MM.1S (cell line): ENCODE measurements around the gene HMX1.

ENCODE experiments used
- DNase-seq: peaks from one replicate; pipeline ENCODE4 v3.0.0-alpha.2; 2015
- H2AFZ ChIP-seq: fragments of 300-600 bp; sonication (generic); 2 replicates; pipeline ENCODE4 v1.6.0; 2016; ENCODE audit warnings: antibody characterized with exemption, low read length
- H3F3A ChIP-seq: fragments of 300-600 bp; sonication (generic); 2 replicates; pipeline ENCODE4 v1.6.1; 2016; ENCODE audit warnings: mild to moderate bottlenecking, antibody characterized with exemption, low read length, moderate library complexity, mixed read lengths; ENCODE audit not compliant: insufficient read depth
- H3K27ac ChIP-seq: fragments of 300-600 bp; sonication (generic); 2 replicates; pipeline ENCODE4 v1.5.1; 2016; ENCODE audit warnings: mild to moderate bottlenecking, low read length
- H3K27me3 ChIP-seq: fragments of 300-600 bp; sonication (generic); replicated peaks from 2 replicates; pipeline ENCODE4 v1.6.0; 2016; ENCODE audit warnings: low read length; ENCODE audit not compliant: insufficient read depth
- H3K36me3 ChIP-seq: fragments of 300-600 bp; sonication (generic); replicated peaks from 2 replicates; pipeline ENCODE4 v1.6.1; 2016; ENCODE audit warnings: mild to moderate bottlenecking, low read length, mixed read lengths; ENCODE audit not compliant: insufficient read depth
- H3K4me1 ChIP-seq: fragments of 300-600 bp; sonication (generic); 2 replicates; pipeline ENCODE4 v1.6.1; 2016; ENCODE audit warnings: low read length, mixed read lengths
- H3K4me2 ChIP-seq: fragments of 300-600 bp; sonication (generic); 2 replicates; pipeline ENCODE4 v1.6.0; 2016; ENCODE audit warnings: low read depth, low read length
- H3K4me3 ChIP-seq: fragments of 300-600 bp; sonication (generic); 2 replicates; pipeline ENCODE4 v1.5.1; 2016; ENCODE audit warnings: low read length, mixed read lengths
- H3K79me2 ChIP-seq: fragments of 300-600 bp; sonication (generic); 2 replicates; pipeline ENCODE4 v1.6.1; 2016; ENCODE audit warnings: mixed run types, low read length, mixed read lengths
- H3K9ac ChIP-seq: fragments of 300-600 bp; sonication (generic); 2 replicates; pipeline ENCODE4 v1.6.1; 2016; ENCODE audit warnings: low read length, mixed read lengths
- H3K9me2 ChIP-seq: fragments of 300-600 bp; sonication (generic); replicated peaks from 2 replicates; pipeline ENCODE4 v1.6.1; 2016; ENCODE audit warnings: mild to moderate bottlenecking, low read length, mixed read lengths; ENCODE audit not compliant: insufficient read depth
- H3K9me3 ChIP-seq: fragments of 300-600 bp; sonication (generic); replicated peaks from 2 replicates; pipeline ENCODE4 v1.6.1; 2016; ENCODE audit warnings: mild to moderate bottlenecking, low read length, mixed read lengths; ENCODE audit not compliant: insufficient read depth
- H4K20me1 ChIP-seq: fragments of 300-600 bp; sonication (generic); 2 replicates; pipeline ENCODE4 v1.6.1; 2016; ENCODE audit warnings: mild to moderate bottlenecking, low read length, moderate library complexity, mixed read lengths; ENCODE audit not compliant: insufficient read depth
- EZH2 ChIP-seq: fragments of 300-600 bp; sonication (generic); optimal IDR thresholded peaks from 2 replicates; pipeline ENCODE3; 2017; ENCODE audit warnings: low read depth, mild to moderate bottlenecking, antibody characterized with exemption, low read length, mixed read lengths
- EZH2phosphoT487 ChIP-seq: fragments of 300-600 bp; sonication (generic); IDR thresholded peaks from 2 replicates; pipeline ENCODE4 v1.6.1; 2018; ENCODE audit warnings: antibody characterized with exemption, low read length
- TF ChIP-seq, protein P1 (sequence below): fragments of 300-600 bp; sonication (generic); IDR thresholded peaks from 2 replicates; pipeline ENCODE4 v1.5.1; 2016; ENCODE audit warnings: antibody characterized with exemption, low read length, mixed read lengths

HMX1 gene

DNA sequence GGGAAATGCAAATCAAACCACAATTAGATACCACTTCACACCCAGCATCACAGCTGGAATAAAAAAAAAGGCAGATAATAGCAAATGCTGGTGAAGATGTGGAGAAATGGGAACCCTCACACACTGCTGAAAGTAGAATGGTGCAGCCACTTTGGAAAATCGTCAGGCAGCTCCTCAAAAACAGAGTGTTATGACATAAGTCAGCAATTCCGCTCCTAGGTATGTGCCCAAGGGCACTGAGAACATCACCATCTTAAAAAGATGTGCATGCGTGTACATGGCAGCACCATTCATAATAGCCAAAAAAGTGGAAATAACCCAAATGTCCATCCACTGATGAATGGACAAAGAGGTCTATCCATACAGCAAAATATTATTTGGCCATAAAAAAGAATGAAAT is 28.0 kb downstream of the HMX1 start:
- Histone ChIP-seq H3K4me1 (no peaks in the 10 kb centered on the region), H3F3A (no peaks in the 10 kb centered on the region), H3K36me3 (no peaks in the 10 kb centered on the region), H3K4me2 (no peak overlapping the region), H3K9ac (no peak overlapping the region), H3K9me2 (no peaks in the 10 kb centered on the region), H3K4me3 (no peak overlapping the region), H2AFZ (no peak overlapping the region), H4K20me1 (no peaks in the 10 kb centered on the region), H3K79me2 (no peaks in the 10 kb centered on the region), H3K27me3 (peaks cover 67% of the 10 kb centered on the region), H3K9me3 (no peaks in the 10 kb centered on the region), H3K27ac (no peak overlapping the region)
- no peak for DNase-seq
- TF ChIP-seq EZH2phosphoT487 (no peak), EZH2 (no peak)
- TF ChIP-seq, protein P1, sequence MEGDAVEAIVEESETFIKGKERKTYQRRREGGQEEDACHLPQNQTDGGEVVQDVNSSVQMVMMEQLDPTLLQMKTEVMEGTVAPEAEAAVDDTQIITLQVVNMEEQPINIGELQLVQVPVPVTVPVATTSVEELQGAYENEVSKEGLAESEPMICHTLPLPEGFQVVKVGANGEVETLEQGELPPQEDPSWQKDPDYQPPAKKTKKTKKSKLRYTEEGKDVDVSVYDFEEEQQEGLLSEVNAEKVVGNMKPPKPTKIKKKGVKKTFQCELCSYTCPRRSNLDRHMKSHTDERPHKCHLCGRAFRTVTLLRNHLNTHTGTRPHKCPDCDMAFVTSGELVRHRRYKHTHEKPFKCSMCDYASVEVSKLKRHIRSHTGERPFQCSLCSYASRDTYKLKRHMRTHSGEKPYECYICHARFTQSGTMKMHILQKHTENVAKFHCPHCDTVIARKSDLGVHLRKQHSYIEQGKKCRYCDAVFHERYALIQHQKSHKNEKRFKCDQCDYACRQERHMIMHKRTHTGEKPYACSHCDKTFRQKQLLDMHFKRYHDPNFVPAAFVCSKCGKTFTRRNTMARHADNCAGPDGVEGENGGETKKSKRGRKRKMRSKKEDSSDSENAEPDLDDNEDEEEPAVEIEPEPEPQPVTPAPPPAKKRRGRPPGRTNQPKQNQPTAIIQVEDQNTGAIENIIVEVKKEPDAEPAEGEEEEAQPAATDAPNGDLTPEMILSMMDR = no peak

DNA sequence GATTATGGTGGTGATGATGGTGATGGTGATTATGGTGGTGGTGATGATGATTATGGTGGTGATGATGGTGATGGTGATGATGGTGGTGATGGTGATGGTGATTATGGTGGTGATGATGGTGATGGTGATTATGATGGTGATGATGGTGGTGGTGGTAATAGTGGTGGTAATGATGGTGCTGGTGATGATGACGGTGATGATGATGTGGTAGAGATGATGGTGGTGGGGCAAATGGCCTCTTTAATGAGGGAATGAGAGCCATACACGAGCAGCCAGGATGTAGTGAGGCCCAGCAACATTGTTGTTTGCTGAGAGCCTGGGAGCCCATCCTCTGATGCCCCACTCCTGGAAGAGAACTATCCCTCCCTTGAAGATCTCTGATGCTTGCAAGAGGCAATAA is 29.0 kb downstream of the HMX1 start:
- no peaks in the 10 kb centered on the region for H3K36me3 ChIP-seq
- peaks cover 67% of the 10 kb centered on the region for H3K27me3 ChIP-seq
- no peak overlapping the region for H2AFZ ChIP-seq
- H3K9me3 ChIP-seq = no peaks in the 10 kb centered on the region
- no peaks in the 10 kb centered on the region for H3K4me1 ChIP-seq
- H4K20me1 ChIP-seq = no peaks in the 10 kb centered on the region
- H3K27ac ChIP-seq = no peak overlapping the region
- H3K9ac ChIP-seq = no peak overlapping the region
- no peak overlapping the region for H3K4me2 ChIP-seq
- no peak for DNase-seq
- no peak overlapping the region for H3K4me3 ChIP-seq
- H3K9me2 ChIP-seq = no peaks in the 10 kb centered on the region
- no peaks in the 10 kb centered on the region for H3F3A ChIP-seq
- TF ChIP-seq EZH2 (no peak), EZH2phosphoT487 (no peak)
- TF ChIP-seq, protein P1 = no peak
- no peaks in the 10 kb centered on the region for H3K79me2 ChIP-seq

- Histone ChIP-seq H3F3A (no peaks in the 10 kb centered on the region), H4K20me1 (no peaks in the 10 kb centered on the region), H3K27ac (no peak overlapping the region), H3K36me3 (no peaks in the 10 kb centered on the region), H3K4me3 (no peak overlapping the region), H3K9ac (no peak overlapping the region), H3K9me3 (no peaks in the 10 kb centered on the region), H3K9me2 (no peaks in the 10 kb centered on the region), H2AFZ (no peak overlapping the region), H3K79me2 (no peaks in the 10 kb centered on the region), H3K4me1 (no peaks in the 10 kb centered on the region), H3K4me2 (no peak overlapping the region), H3K27me3 (peaks cover 67% of the 10 kb centered on the region)
- TF ChIP-seq, protein P1 = no peak
- no peak for TF ChIP-seq EZH2phosphoT487
- no peak for TF ChIP-seq EZH2
- no peak for DNase-seq
Measured at GRCh38 chr4:8841678-8842268, 29.9 kb downstream of the HMX1 start.
